ENCODE data around the gene PRR36.
A peak's percentile ranks its signal among the peaks of the same experiment; 100 is the strongest.
"Not testable (repeated sequence)": the region's sequence is repeated elsewhere in the genome, so short reads cannot be mapped to it uniquely, and the experiment has no call there.

Gene PRR36

GRCh38 chr19:7902796-7903243, 28.6 kb upstream of the PRR36 start:
- Histone ChIP-seq H3K4me3 (ENCODE audit: low read length) (peak overlapping the region; percentile 66), H3K27me3 (ENCODE audit: control insufficient read depth, insufficient read depth, low read length) (no peaks in the 10 kb centered on the region), H3K36me3 (ENCODE audit: control insufficient read depth, insufficient read depth, low read length) (no peaks in the 10 kb centered on the region), H3K9me3 (ENCODE audit: control insufficient read depth, low read length) (no peaks in the 10 kb centered on the region), H3K9ac (ENCODE audit: low read length) (peak overlapping the region; percentile 76), H3K4me1 (ENCODE audit: control insufficient read depth, insufficient read depth, low read length) (peaks cover 16% of the 10 kb centered on the region)

- no peaks in the 10 kb centered on the region for H3K9me3 ChIP-seq (ENCODE audit: control insufficient read depth, low read length)
- H3K36me3 ChIP-seq (ENCODE audit: control insufficient read depth, insufficient read depth, low read length), result no peaks in the 10 kb centered on the region
- H3K4me3 ChIP-seq (ENCODE audit: low read length), result no peak overlapping the region
- H3K27me3 ChIP-seq (ENCODE audit: control insufficient read depth, insufficient read depth, low read length), result no peaks in the 10 kb centered on the region
- no peak overlapping the region for H3K9ac ChIP-seq (ENCODE audit: low read length)
- peaks cover 16% of the 10 kb centered on the region for H3K4me1 ChIP-seq (ENCODE audit: control insufficient read depth, insufficient read depth, low read length)
Measured at GRCh38 chr19:7901337-7901736, 27.1 kb upstream of the PRR36 start.

GRCh38 chr19:7900931-7901330, 26.7 kb upstream of the PRR36 start:
- Histone ChIP-seq H3K9me3 (ENCODE audit: control insufficient read depth, low read length) (no peaks in the 10 kb centered on the region), H3K27me3 (ENCODE audit: control insufficient read depth, insufficient read depth, low read length) (no peaks in the 10 kb centered on the region), H3K4me1 (ENCODE audit: control insufficient read depth, insufficient read depth, low read length) (peaks cover 16% of the 10 kb centered on the region), H3K36me3 (ENCODE audit: control insufficient read depth, insufficient read depth, low read length) (no peaks in the 10 kb centered on the region), H3K9ac (ENCODE audit: low read length) (no peak overlapping the region), H3K4me3 (ENCODE audit: low read length) (no peak overlapping the region)

GRCh38 chr19:7900401-7900870, 26.2 kb upstream of the PRR36 start:
- Histone ChIP-seq H3K4me1 (ENCODE audit: control insufficient read depth, insufficient read depth, low read length) (peaks cover 16% of the 10 kb centered on the region), H3K27me3 (ENCODE audit: control insufficient read depth, insufficient read depth, low read length) (no peaks in the 10 kb centered on the region), H3K9me3 (ENCODE audit: control insufficient read depth, low read length) (no peaks in the 10 kb centered on the region), H3K4me3 (ENCODE audit: low read length) (no peak overlapping the region), H3K36me3 (ENCODE audit: control insufficient read depth, insufficient read depth, low read length) (no peaks in the 10 kb centered on the region), H3K9ac (ENCODE audit: low read length) (no peak overlapping the region)

- no peak overlapping the region for H3K9ac ChIP-seq (ENCODE audit: low read length)
- H3K4me3 ChIP-seq (ENCODE audit: low read length), result no peak overlapping the region
- H3K27me3 ChIP-seq (ENCODE audit: control insufficient read depth, insufficient read depth, low read length), result no peaks in the 10 kb centered on the region
- H3K9me3 ChIP-seq (ENCODE audit: control insufficient read depth, low read length), result no peaks in the 10 kb centered on the region
- H3K36me3 ChIP-seq (ENCODE audit: control insufficient read depth, insufficient read depth, low read length), result no peaks in the 10 kb centered on the region
- H3K4me1 ChIP-seq (ENCODE audit: control insufficient read depth, insufficient read depth, low read length), result peaks cover 16% of the 10 kb centered on the region
Measured at GRCh38 chr19:7899751-7900378, 25.7 kb upstream of the PRR36 start.

- Histone ChIP-seq H3K27me3 (ENCODE audit: control insufficient read depth, insufficient read depth, low read length) (no peaks in the 10 kb centered on the region), H3K36me3 (ENCODE audit: control insufficient read depth, insufficient read depth, low read length) (no peaks in the 10 kb centered on the region), H3K4me3 (ENCODE audit: low read length) (no peak overlapping the region), H3K9me3 (ENCODE audit: control insufficient read depth, low read length) (no peaks in the 10 kb centered on the region), H3K4me1 (ENCODE audit: control insufficient read depth, insufficient read depth, low read length) (peaks cover 19% of the 10 kb centered on the region), H3K9ac (ENCODE audit: low read length) (no peak overlapping the region)
Measured at GRCh38 chr19:7898967-7899366, 24.8 kb upstream of the PRR36 start.

GRCh38 chr19:7897292-7897691, 23.1 kb upstream of the PRR36 start:
- Histone ChIP-seq H3K36me3 (ENCODE audit: control insufficient read depth, insufficient read depth, low read length) (no peaks in the 10 kb centered on the region), H3K9ac (ENCODE audit: low read length) (no peak overlapping the region), H3K9me3 (ENCODE audit: control insufficient read depth, low read length) (no peaks in the 10 kb centered on the region), H3K4me1 (ENCODE audit: control insufficient read depth, insufficient read depth, low read length) (peaks cover 14% of the 10 kb centered on the region), H3K4me3 (ENCODE audit: low read length) (no peak overlapping the region), H3K27me3 (ENCODE audit: control insufficient read depth, insufficient read depth, low read length) (no peaks in the 10 kb centered on the region)

- Histone ChIP-seq H3K9me3 (ENCODE audit: control insufficient read depth, low read length) (no peaks in the 10 kb centered on the region), H3K27me3 (ENCODE audit: control insufficient read depth, insufficient read depth, low read length) (no peaks in the 10 kb centered on the region), H3K36me3 (ENCODE audit: control insufficient read depth, insufficient read depth, low read length) (no peaks in the 10 kb centered on the region), H3K4me3 (ENCODE audit: low read length) (no peak overlapping the region), H3K9ac (ENCODE audit: low read length) (no peak overlapping the region), H3K4me1 (ENCODE audit: control insufficient read depth, insufficient read depth, low read length) (peaks cover 14% of the 10 kb centered on the region)
Measured at GRCh38 chr19:7895565-7895964, 21.4 kb upstream of the PRR36 start.

GRCh38 chr19:7894612-7895309, 20.6 kb upstream of the PRR36 start:
- H3K4me3 ChIP-seq (ENCODE audit: low read length), result no peak overlapping the region

GRCh38 chr19:7893362-7894101, 19.3 kb upstream of the PRR36 start:
- H3K27me3 ChIP-seq (ENCODE audit: control insufficient read depth, insufficient read depth, low read length); H3K9me3 ChIP-seq (ENCODE audit: control insufficient read depth, low read length); H3K36me3 ChIP-seq (ENCODE audit: control insufficient read depth, insufficient read depth, low read length); H3K9ac ChIP-seq (ENCODE audit: low read length); H3K4me3 ChIP-seq (ENCODE audit: low read length): not testable (repeated sequence)
- peaks cover 21% of the 10 kb centered on the region for H3K4me1 ChIP-seq (ENCODE audit: control insufficient read depth, insufficient read depth, low read length)

More at GRCh38 chr19:7894612-7895309, 20.6 kb upstream of the PRR36 start:
- H3K27me3 ChIP-seq (ENCODE audit: control insufficient read depth, insufficient read depth, low read length), result no peaks in the 10 kb centered on the region
- peaks cover 14% of the 10 kb centered on the region for H3K4me1 ChIP-seq (ENCODE audit: control insufficient read depth, insufficient read depth, low read length)
- H3K9ac ChIP-seq (ENCODE audit: low read length), result peak overlapping the region; percentile 72
- no peaks in the 10 kb centered on the region for H3K9me3 ChIP-seq (ENCODE audit: control insufficient read depth, low read length)
- H3K36me3 ChIP-seq (ENCODE audit: control insufficient read depth, insufficient read depth, low read length), result no peaks in the 10 kb centered on the region

GRCh38 chr19:7888826-7889217, 14.6 kb upstream of the PRR36 start:
- Histone ChIP-seq H3K27me3 (ENCODE audit: control insufficient read depth, insufficient read depth, low read length) (peaks cover 3% of the 10 kb centered on the region), H3K36me3 (ENCODE audit: control insufficient read depth, insufficient read depth, low read length) (no peaks in the 10 kb centered on the region), H3K9me3 (ENCODE audit: control insufficient read depth, low read length) (no peaks in the 10 kb centered on the region), H3K4me1 (ENCODE audit: control insufficient read depth, insufficient read depth, low read length) (peaks cover 12% of the 10 kb centered on the region), H3K4me3 (ENCODE audit: low read length) (peak overlapping the region; percentile 56), H3K9ac (ENCODE audit: low read length) (peak overlapping the region; percentile 86)
